GM12801 (cell line): ENCODE results near the gene SEC61A1.

Experiments
- TF ChIP-seq, protein P1 (sequence below): IDR thresholded peaks from one replicate; pipeline ENCODE4 v1.5.1; 2011; ENCODE audit warnings: control low read depth; ENCODE audit not compliant: insufficient read length; ENCODE audit errors: extremely low read depth

The SEC61A1 gene

GRCh38 chr3:128051837-128052594 lies at the start of gene SEC61A1:
TSS of gene SEC61A1 (plus strand) at chr3:128052437. CDS start at chr3:128052553, 116 bp downstream.
- TF ChIP-seq, protein P1, sequence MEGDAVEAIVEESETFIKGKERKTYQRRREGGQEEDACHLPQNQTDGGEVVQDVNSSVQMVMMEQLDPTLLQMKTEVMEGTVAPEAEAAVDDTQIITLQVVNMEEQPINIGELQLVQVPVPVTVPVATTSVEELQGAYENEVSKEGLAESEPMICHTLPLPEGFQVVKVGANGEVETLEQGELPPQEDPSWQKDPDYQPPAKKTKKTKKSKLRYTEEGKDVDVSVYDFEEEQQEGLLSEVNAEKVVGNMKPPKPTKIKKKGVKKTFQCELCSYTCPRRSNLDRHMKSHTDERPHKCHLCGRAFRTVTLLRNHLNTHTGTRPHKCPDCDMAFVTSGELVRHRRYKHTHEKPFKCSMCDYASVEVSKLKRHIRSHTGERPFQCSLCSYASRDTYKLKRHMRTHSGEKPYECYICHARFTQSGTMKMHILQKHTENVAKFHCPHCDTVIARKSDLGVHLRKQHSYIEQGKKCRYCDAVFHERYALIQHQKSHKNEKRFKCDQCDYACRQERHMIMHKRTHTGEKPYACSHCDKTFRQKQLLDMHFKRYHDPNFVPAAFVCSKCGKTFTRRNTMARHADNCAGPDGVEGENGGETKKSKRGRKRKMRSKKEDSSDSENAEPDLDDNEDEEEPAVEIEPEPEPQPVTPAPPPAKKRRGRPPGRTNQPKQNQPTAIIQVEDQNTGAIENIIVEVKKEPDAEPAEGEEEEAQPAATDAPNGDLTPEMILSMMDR, result no peak

GRCh38 chr3:128004661-128005060 lies 47.6 kb upstream of the SEC61A1 start:
- TF ChIP-seq, protein P1, result no peak

- TF ChIP-seq, protein P1, result no peak
These were observed 45.9 kb upstream of the SEC61A1 start for GRCh38 chr3:128006061-128007032.

- TF ChIP-seq, protein P1, result no peak
These were observed 45.2 kb upstream of the SEC61A1 start for GRCh38 chr3:128007033-128007424.

GRCh38 chr3:128009952-128010846 lies 42.0 kb upstream of the SEC61A1 start:
- TF ChIP-seq, protein P1, result no peak

DNA sequence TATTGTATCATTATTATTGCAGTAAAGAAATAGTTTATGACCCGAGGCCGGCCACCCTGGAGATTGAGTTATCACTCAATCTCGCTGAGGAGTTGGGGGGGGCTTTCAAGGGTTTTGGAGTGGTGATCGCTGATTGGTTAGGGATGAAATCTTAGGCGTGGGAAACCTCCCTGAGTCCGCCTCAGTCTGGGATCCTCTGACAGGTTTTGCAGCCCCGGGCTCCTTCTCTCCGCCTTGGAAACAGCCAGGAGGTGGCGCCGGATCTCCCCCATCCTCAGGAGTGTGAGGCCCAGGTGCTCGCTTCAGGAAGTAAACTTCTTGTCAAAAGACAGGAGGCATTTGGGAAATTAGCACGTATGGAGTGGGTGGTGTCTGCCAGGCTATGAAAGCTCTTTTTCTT lies 41.1 kb upstream of the SEC61A1 start:
- TF ChIP-seq, protein P1, result no peak

DNA sequence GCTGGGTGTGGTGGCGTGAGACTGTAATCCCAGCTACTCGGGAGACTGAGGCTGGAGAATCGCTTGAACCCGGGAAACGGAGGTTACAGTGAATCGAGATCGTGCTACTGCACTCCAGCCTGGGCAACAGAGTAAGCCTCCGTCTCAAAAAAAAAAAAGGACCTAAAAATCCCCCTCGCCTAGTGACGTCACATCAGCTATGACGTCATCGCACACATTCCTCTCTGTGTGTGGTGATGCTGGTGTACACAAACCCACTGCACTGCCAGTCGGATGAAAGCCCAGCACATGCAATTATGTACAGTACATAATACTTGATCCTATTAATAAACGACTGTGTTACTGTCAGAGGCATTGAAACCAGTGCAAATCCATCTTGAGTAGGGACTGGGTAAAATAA lies 40.2 kb upstream of the SEC61A1 start:
- TF ChIP-seq, protein P1, result no peak
